ENCODE measurements around the gene TMEM38A. TPM values are rescaled to one million over a fixed set of nuclear protein-coding genes. Genes with fewer than 3 reads are reported as not detected.

TMEM38A gene
- total RNA-seq, 1 experiment from 2014 or later, result 3.8 TPM

DNA sequence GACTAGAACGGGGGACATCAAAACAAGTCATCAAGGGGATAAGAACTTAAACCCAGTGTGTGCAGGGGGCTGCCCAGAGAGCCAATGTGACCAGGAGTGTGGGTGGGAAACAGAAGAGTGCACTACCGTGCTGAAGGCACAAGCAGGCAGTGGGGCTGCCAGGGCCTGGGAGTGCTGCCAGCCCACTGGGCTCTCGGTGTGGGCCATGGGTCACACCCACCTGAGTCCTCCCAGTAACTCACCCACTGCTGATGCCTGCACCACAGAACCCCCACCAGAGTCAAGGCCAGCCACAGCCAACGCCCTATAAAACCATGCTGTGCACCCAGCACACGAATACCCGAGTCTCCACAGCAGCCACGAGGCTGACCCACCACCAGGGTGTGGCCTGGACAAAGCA lies 41.5 kb upstream of the TMEM38A start:
- peaks cover 8% of the 10 kb centered on the region for H3K4me1 ChIP-seq
- Mint-ChIP-seq H3K36me3 (ENCODE audit: insufficient read depth, unreplicated experiment) (peaks cover 15% of the 10 kb centered on the region), H3K27me3 (ENCODE audit: insufficient read depth, unreplicated experiment) (no peaks in the 10 kb centered on the region), H3K4me3 (ENCODE audit: unreplicated experiment) (no peak overlapping the region), H3K9me3 (ENCODE audit: unreplicated experiment) (no peaks in the 10 kb centered on the region), H3K27ac (ENCODE audit: unreplicated experiment) (no peak overlapping the region), H3K4me1 (ENCODE audit: low read depth, unreplicated experiment) (peaks cover 7% of the 10 kb centered on the region)
- no TSS peak for BruUV-seq (replicated peaks)
- H3K27me3 ChIP-seq (replicated peaks; ENCODE audit: control insufficient read depth, insufficient read depth, low read length), result no peaks in the 10 kb centered on the region
- ChIA-PET CTCF (no interaction called here), POLR2A (no interaction called here)
- no peaks in the 10 kb centered on the region for H3K9me3 ChIP-seq
- no peak overlapping the region for H3K4me3 ChIP-seq (ENCODE audit: low read depth, low read length)
- peaks cover 2% of the 10 kb centered on the region; the same call in 1 of the 2 replicates for H3K36me3 ChIP-seq (ENCODE audit: control insufficient read depth, insufficient read depth, low read length)
- intact Hi-C loops (cut with micrococcal nuclease; ENCODE audit: unreplicated experiment), result no loop called here
- TF ChIP-seq, protein P1, sequence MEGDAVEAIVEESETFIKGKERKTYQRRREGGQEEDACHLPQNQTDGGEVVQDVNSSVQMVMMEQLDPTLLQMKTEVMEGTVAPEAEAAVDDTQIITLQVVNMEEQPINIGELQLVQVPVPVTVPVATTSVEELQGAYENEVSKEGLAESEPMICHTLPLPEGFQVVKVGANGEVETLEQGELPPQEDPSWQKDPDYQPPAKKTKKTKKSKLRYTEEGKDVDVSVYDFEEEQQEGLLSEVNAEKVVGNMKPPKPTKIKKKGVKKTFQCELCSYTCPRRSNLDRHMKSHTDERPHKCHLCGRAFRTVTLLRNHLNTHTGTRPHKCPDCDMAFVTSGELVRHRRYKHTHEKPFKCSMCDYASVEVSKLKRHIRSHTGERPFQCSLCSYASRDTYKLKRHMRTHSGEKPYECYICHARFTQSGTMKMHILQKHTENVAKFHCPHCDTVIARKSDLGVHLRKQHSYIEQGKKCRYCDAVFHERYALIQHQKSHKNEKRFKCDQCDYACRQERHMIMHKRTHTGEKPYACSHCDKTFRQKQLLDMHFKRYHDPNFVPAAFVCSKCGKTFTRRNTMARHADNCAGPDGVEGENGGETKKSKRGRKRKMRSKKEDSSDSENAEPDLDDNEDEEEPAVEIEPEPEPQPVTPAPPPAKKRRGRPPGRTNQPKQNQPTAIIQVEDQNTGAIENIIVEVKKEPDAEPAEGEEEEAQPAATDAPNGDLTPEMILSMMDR (IDR thresholded peaks at IDR 0.05; ENCODE audit: insufficient read depth in 1 of 2, low read depth in 1 of 2, low read length in 1 of 2, severe bottlenecking in 1 of 2, unreplicated experiment in 1 of 2), result no peak
- no peak for DNase-seq

DNA sequence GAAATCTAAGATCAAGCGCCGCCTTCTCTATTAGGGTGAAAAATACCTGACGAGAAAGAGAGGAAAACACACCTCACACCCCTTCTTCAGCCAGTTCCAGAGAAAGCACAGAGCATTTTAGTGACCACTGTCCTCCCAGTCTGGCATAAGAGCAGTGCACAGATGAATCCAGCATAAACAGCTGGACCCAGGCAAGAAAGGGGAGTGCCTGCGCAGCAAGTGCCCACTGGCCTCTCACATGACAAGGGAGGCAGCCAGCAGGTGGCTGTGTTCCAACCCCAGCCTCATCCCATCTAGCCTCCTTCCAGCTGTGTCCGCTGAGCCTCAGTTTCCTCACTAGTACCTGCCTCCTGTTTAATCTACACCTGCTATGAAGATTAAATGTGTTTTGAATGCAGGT lies 40.9 kb upstream of the TMEM38A start:
- H3K4me3 Mint-ChIP-seq (ENCODE audit: unreplicated experiment), result no peak overlapping the region
- H3K36me3 ChIP-seq (ENCODE audit: control insufficient read depth, insufficient read depth, low read length), result peaks cover 2% of the 10 kb centered on the region; the same call in 1 of the 2 replicates
- no peaks in the 10 kb centered on the region for H3K27me3 Mint-ChIP-seq (ENCODE audit: insufficient read depth, unreplicated experiment)
- POLR2A ChIA-PET, result no interaction called here
- no peak for DNase-seq
- peaks cover 3% of the 10 kb centered on the region for H3K4me1 Mint-ChIP-seq (ENCODE audit: low read depth, unreplicated experiment)
- H3K27me3 ChIP-seq (replicated peaks; ENCODE audit: control insufficient read depth, insufficient read depth, low read length), result no peaks in the 10 kb centered on the region
- BruUV-seq (replicated peaks), result no TSS peak
- no peaks in the 10 kb centered on the region for H3K9me3 Mint-ChIP-seq (ENCODE audit: unreplicated experiment)
- peaks cover 15% of the 10 kb centered on the region for H3K36me3 Mint-ChIP-seq (ENCODE audit: insufficient read depth, unreplicated experiment)
- intact Hi-C loops (cut with micrococcal nuclease; ENCODE audit: unreplicated experiment), result no loop called here
- peaks cover 8% of the 10 kb centered on the region for H3K4me1 ChIP-seq
- CTCF ChIA-PET, result no interaction called here
- no peak overlapping the region for H3K4me3 ChIP-seq (ENCODE audit: low read depth, low read length)
- H3K9me3 ChIP-seq, result no peaks in the 10 kb centered on the region
- H3K27ac Mint-ChIP-seq (ENCODE audit: unreplicated experiment), result no peak overlapping the region
- TF ChIP-seq, protein P1 (IDR thresholded peaks at IDR 0.05; ENCODE audit: insufficient read depth in 1 of 2, low read depth in 1 of 2, low read length in 1 of 2, severe bottlenecking in 1 of 2, unreplicated experiment in 1 of 2), result no peak

DNA sequence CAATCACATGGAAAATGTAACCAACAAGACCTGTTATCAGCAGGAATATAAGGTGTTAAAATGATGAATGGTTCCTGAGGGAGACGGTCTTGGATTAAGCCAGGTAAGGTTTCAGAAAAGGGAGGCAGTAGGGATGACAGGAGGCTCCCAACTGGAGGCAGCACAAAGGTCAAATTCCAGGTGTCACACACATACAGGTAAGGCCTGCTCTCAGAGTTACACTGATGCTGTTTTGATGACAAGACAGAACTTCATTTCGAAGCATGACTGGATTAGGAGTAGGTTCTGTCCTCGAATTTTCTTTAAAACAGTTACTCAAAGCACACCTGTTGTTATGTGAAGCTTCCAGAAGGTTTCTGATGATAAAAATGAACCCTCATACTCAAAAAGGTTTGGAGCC lies 40.4 kb upstream of the TMEM38A start:
- Mint-ChIP-seq H3K27ac (ENCODE audit: unreplicated experiment) (no peak overlapping the region), H3K4me1 (ENCODE audit: low read depth, unreplicated experiment) (peaks cover 2% of the 10 kb centered on the region), H3K4me3 (ENCODE audit: unreplicated experiment) (no peak overlapping the region), H3K9me3 (ENCODE audit: unreplicated experiment) (no peaks in the 10 kb centered on the region), H3K36me3 (ENCODE audit: insufficient read depth, unreplicated experiment) (peaks cover 20% of the 10 kb centered on the region), H3K27me3 (ENCODE audit: insufficient read depth, unreplicated experiment) (no peaks in the 10 kb centered on the region)
- TF ChIP-seq, protein P1 (IDR thresholded peaks at IDR 0.05; ENCODE audit: insufficient read depth in 1 of 2, low read depth in 1 of 2, low read length in 1 of 2, severe bottlenecking in 1 of 2, unreplicated experiment in 1 of 2), result no peak
- intact Hi-C loops (cut with micrococcal nuclease; ENCODE audit: unreplicated experiment), result no loop called here
- Histone ChIP-seq H3K27me3 (replicated peaks; ENCODE audit: control insufficient read depth, insufficient read depth, low read length) (no peaks in the 10 kb centered on the region), H3K4me3 (ENCODE audit: low read depth, low read length) (no peak overlapping the region), H3K36me3 (ENCODE audit: control insufficient read depth, insufficient read depth, low read length) (peaks cover 2% of the 10 kb centered on the region; the same call in 1 of the 2 replicates), H3K4me1 (peaks cover 8% of the 10 kb centered on the region), H3K9me3 (no peaks in the 10 kb centered on the region)
- DNase-seq, result peak in 1 of 2 experiments; percentile 3
- POLR2A ChIA-PET, result no interaction called here
- CTCF ChIA-PET, result no interaction called here
- no TSS peak for BruUV-seq (replicated peaks)

Measured in Caco-2 (cell line).